ENCODE measurements around the gene ZNF419.

DNA sequence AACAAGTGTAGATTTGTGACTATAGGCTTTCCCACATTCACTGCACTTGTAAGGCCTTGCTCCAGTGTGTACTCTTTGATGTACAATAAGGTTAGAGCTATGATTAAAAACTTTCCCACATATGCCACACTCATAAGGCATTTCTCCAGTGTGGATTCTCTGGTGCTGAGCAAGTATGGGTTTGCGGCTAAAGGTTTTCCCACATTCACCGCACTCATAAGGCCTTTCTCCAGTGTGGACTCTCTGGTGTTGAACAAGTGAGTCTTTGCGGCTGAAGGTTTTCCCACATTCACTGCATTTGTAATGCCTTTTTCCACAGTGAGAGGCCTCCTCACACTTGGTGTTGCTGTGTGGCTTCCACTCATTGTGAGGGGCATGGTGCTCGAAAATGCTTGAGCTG lies 13.9 kb upstream of the ZNF419 start:
- TF ChIP-seq, protein P1, sequence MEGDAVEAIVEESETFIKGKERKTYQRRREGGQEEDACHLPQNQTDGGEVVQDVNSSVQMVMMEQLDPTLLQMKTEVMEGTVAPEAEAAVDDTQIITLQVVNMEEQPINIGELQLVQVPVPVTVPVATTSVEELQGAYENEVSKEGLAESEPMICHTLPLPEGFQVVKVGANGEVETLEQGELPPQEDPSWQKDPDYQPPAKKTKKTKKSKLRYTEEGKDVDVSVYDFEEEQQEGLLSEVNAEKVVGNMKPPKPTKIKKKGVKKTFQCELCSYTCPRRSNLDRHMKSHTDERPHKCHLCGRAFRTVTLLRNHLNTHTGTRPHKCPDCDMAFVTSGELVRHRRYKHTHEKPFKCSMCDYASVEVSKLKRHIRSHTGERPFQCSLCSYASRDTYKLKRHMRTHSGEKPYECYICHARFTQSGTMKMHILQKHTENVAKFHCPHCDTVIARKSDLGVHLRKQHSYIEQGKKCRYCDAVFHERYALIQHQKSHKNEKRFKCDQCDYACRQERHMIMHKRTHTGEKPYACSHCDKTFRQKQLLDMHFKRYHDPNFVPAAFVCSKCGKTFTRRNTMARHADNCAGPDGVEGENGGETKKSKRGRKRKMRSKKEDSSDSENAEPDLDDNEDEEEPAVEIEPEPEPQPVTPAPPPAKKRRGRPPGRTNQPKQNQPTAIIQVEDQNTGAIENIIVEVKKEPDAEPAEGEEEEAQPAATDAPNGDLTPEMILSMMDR (IDR thresholded peaks at IDR 0.05), result no peak
- no peak for TF ChIP-seq POLR2A (IDR thresholded peaks at IDR 0.05)
